Astrocyte (in vitro differentiated cells and primary cell): ENCODE measurements around the gene ZNF212.

Source experiments
- CTCF ChIP-seq: IDR thresholded peaks from 2 replicates; pipeline ENCODE4 v1.5.1; 2011; ENCODE audit warnings: low read depth, mild to moderate bottlenecking, inconsistent platforms, low read length, moderate library complexity; ENCODE audit not compliant: insufficient read depth
- EZH2 ChIP-seq: IDR thresholded peaks from 2 replicates; pipeline ENCODE4 v1.6.1; 2012; ENCODE audit warnings: mild to moderate bottlenecking, low read length, inconsistent platforms; ENCODE audit not compliant: insufficient read depth

DNA sequence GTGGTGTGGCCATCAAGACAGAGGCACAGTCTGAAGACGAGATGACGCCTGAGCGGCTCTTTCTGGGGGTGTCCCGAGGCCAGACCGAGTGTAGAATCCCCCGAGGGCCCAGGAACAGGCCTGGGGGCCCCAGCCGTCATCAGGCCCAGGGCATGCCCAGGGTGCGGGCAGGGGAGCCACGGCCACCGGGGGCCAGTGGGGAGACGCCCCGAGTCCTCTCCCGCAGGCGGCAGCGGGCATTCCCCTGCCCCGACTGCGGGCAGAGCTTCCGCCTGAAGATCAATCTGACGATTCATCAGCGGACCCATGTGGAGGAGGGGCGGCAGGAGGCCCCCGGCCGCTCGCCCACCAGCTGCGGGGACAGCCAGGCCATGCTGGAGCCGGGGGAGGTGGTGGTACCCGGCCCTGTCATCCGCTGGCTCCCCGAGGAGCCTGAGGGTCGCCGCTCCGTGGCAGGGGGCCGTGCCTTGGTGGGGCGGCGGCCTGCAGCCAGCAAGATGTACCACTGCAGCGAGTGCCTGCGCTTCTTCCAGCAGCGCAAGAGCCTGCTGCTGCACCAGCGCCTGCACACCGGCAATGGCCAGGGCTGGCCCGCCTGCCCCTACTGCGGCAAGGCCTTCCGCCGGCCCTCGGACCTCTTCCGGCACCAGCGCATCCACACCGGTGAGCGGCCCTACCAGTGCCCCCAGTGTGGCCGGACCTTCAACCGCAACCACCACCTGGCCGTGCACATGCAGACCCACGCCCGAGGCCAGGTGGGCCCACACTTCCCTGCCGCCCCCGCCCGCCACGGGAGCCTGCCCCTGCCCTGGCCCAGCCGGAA is 42.3 kb downstream of the ZNF212 start:
- no peak for TF ChIP-seq EZH2
- no peak for TF ChIP-seq CTCF
